Measurements from ENCODE around the gene UCN. TPM values are rescaled to one million over a fixed set of nuclear protein-coding genes. Genes with fewer than 3 reads are reported as not detected.
"Not testable (repeated sequence)": the region's sequence is repeated elsewhere in the genome, so short reads cannot be mapped to it uniquely, and the experiment has no call there.

Gene UCN
- total RNA-seq, 2 experiments from 2014 or later, result 1.4 to 1.5 TPM

GRCh38 chr2:27303093-27304025 lies 4.9 kb downstream of the UCN start:
- DNase-seq (peak; percentile 67), ATAC-seq (peak; percentile 78)
- Mint-ChIP-seq H3K9me3 (ENCODE audit: low read depth) (no peaks in the 10 kb centered on the region), H3K4me3 (peak overlapping the region; percentile 56), H3K4me1 (peaks cover 5% of the 10 kb centered on the region), H3K27me3 (peaks cover 10% of the 10 kb centered on the region), H3K27ac (peak overlapping the region; percentile 24), H3K36me3 (ENCODE audit: low read depth) (peaks cover 2% of the 10 kb centered on the region)
- intact Hi-C loops (cut with DNase I, micrococcal nuclease), result loop anchor here (1.0 to 10.0 kb wide), 8 partner anchors 23 to 459 kb away; partner anchors contain the start of gene DPYSL5 (in 1 of the 2)
- ChIA-PET CTCF (interaction anchor here (0.6 to 4.4 kb wide), 57 partner anchors 8 to 1214 kb away, joined by 3 to 44 read pairs (median 4); partner anchors contain the start of genes MPV17, SLC30A3 and TRIM54), POLR2A (interaction anchor here (1.0 kb wide), 1 partner anchor 52 kb away, joined by 6 read pairs; no protein-coding TSS in a partner anchor)

- DNase-seq; ATAC-seq; H3K4me1 Mint-ChIP-seq; H3K4me3 Mint-ChIP-seq; H3K27me3 Mint-ChIP-seq; H3K36me3 Mint-ChIP-seq (ENCODE audit: low read depth); H3K27ac Mint-ChIP-seq; POLR2A ChIA-PET; H3K9me3 Mint-ChIP-seq (ENCODE audit: low read depth): not testable (repeated sequence)
- intact Hi-C loops (cut with DNase I, micrococcal nuclease), result loop anchor here in 1 of 2 experiments (5.0 to 10.0 kb wide), 4 partner anchors 48 to 456 kb away; partner anchors contain the start of gene DPYSL5
- CTCF ChIA-PET, result interaction anchor here (0.6 to 4.4 kb wide), 6 partner anchors 10 to 339 kb away, joined by 3 to 44 read pairs (median 4); partner anchors contain the start of gene TRIM54
Observed at GRCh38 chr2:27300606-27301005, 7.6 kb downstream of the UCN start.

- ATAC-seq (no peak), DNase-seq (no peak)
- ChIA-PET CTCF (interaction anchor here (0.6 to 1.5 kb wide), 5 partner anchors 8 to 333 kb away, joined by 3 to 5 read pairs (median 4); no protein-coding TSS in a partner anchor), POLR2A (no interaction called here)
- intact Hi-C loops (cut with DNase I, micrococcal nuclease), result no loop called here
- no peak overlapping the region for H3K27ac Mint-ChIP-seq
- no peak overlapping the region for H3K4me3 Mint-ChIP-seq
- H3K4me1 Mint-ChIP-seq, result peaks cover 5% of the 10 kb centered on the region
- no peaks in the 10 kb centered on the region for H3K9me3 Mint-ChIP-seq (ENCODE audit: low read depth)
- no peaks in the 10 kb centered on the region for H3K27me3 Mint-ChIP-seq
- H3K36me3 Mint-ChIP-seq (ENCODE audit: low read depth), result no peaks in the 10 kb centered on the region
Observed at GRCh38 chr2:27298391-27299080, 9.7 kb downstream of the UCN start.

GRCh38 chr2:27297195-27297594 lies 11.1 kb downstream of the UCN start:
- Mint-ChIP-seq H3K4me1 (no peaks in the 10 kb centered on the region), H3K27me3 (no peaks in the 10 kb centered on the region), H3K27ac (no peak overlapping the region), H3K4me3 (no peak overlapping the region), H3K36me3 (ENCODE audit: low read depth) (no peaks in the 10 kb centered on the region), H3K9me3 (ENCODE audit: low read depth) (no peaks in the 10 kb centered on the region)
- ATAC-seq (no peak), DNase-seq (no peak)
- intact Hi-C loops (cut with DNase I, micrococcal nuclease), result no loop called here
- CTCF ChIA-PET, result interaction anchor here (0.9 kb wide), 1 partner anchor 49 kb away, joined by 3 read pairs; no protein-coding TSS in a partner anchor
- POLR2A ChIA-PET, result no interaction called here

- ChIA-PET CTCF (interaction anchor here (0.9 to 1.6 kb wide), 3 partner anchors 16 to 48 kb away, joined by 3 to 10 read pairs (median 3); no protein-coding TSS in a partner anchor), POLR2A (no interaction called here)
- no peak for ATAC-seq
- Mint-ChIP-seq H3K4me3 (no peak overlapping the region), H3K36me3 (ENCODE audit: low read depth) (no peaks in the 10 kb centered on the region), H3K27ac (no peak overlapping the region), H3K9me3 (ENCODE audit: low read depth) (no peaks in the 10 kb centered on the region), H3K27me3 (peaks cover 6% of the 10 kb centered on the region), H3K4me1 (no peaks in the 10 kb centered on the region)
- intact Hi-C loops (cut with DNase I, micrococcal nuclease), result no loop called here
- DNase-seq, result no peak
Observed at GRCh38 chr2:27296481-27296880, 11.8 kb downstream of the UCN start.

- Mint-ChIP-seq H3K36me3 (ENCODE audit: low read depth) (no peaks in the 10 kb centered on the region), H3K27ac (no peak overlapping the region), H3K27me3 (peaks cover 6% of the 10 kb centered on the region), H3K4me3 (no peak overlapping the region), H3K9me3 (ENCODE audit: low read depth) (no peaks in the 10 kb centered on the region), H3K4me1 (no peaks in the 10 kb centered on the region)
- intact Hi-C loops (cut with DNase I, micrococcal nuclease), result no loop called here
- DNase-seq, result no peak
- ChIA-PET POLR2A (interaction anchor here (0.7 kb wide), 1 partner anchor 162 kb away, joined by 7 read pairs; no protein-coding TSS in a partner anchor), CTCF (interaction anchor here (1.8 kb wide), 1 partner anchor 15 kb away, joined by 9 read pairs; no protein-coding TSS in a partner anchor)
- ATAC-seq, result no peak
Observed at GRCh38 chr2:27294928-27295327, 13.3 kb downstream of the UCN start.

DNA sequence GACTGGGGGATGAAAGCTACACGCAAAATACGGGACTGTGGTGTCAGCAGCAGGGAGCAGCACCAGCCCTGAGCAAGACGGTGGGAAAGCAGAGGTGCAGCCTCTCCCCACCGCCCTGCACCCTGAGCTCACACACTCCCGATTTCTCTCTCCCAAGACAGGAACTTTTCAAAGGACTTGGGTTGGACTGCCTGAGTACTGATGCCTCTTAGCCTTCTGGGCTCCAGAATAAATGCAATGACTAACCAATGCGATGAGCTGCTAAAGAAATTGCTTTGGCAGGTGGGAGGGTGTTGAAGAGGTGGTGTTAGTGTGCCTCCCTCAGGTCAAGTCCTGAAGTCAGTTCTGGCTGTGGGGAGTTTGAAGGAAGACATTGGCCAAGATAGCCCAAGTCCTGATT lies 16.4 kb downstream of the UCN start:
- Mint-ChIP-seq H3K36me3 (ENCODE audit: low read depth) (no peaks in the 10 kb centered on the region), H3K9me3 (ENCODE audit: low read depth) (no peaks in the 10 kb centered on the region), H3K4me1 (no peaks in the 10 kb centered on the region), H3K27me3 (peaks cover 6% of the 10 kb centered on the region), H3K4me3 (no peak overlapping the region), H3K27ac (no peak overlapping the region)
- ATAC-seq (peak; percentile 26), DNase-seq (no peak)
- CTCF ChIA-PET, result interaction anchor here (1.9 to 3.7 kb wide), 3 partner anchors 9 to 12 kb away, joined by 5 to 23 read pairs (median 19); partner anchors contain the start of gene TRIM54
- POLR2A ChIA-PET, result interaction anchor here (1.2 kb wide), 1 partner anchor 10 kb away, joined by 3 read pairs; the partner anchor contains the start of gene TRIM54
- intact Hi-C loops (cut with DNase I, micrococcal nuclease), result no loop called here

DNA sequence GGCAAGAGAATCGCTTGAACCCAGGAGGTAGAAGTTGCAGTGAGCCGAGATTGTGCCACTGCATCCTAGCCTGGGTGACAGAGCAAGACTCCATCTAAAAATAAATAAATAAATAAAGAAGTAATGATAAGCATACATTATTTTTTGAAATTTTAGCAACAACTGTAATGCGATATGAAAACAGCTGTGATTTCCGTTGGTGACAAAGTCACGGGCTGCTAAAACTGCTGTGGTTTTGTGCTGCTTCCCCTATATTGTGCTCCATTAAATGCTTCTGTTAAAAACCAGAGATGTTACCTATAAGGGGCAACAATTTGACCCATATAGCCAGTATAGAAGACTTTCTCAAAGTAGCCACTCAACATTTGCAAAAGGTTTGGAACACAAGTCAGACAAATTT lies 17.7 kb downstream of the UCN start:
- peaks cover 6% of the 10 kb centered on the region for H3K27me3 Mint-ChIP-seq
- H3K36me3 Mint-ChIP-seq (ENCODE audit: low read depth), result no peaks in the 10 kb centered on the region
- no peaks in the 10 kb centered on the region for H3K9me3 Mint-ChIP-seq (ENCODE audit: low read depth)
- DNase-seq, result no peak
- ATAC-seq, result no peak
- POLR2A ChIA-PET, result interaction anchor here (0.6 kb wide), 1 partner anchor 441 kb away, joined by 5 read pairs; no protein-coding TSS in a partner anchor
- intact Hi-C loops (cut with DNase I, micrococcal nuclease), result no loop called here
- no peak overlapping the region for H3K4me3 Mint-ChIP-seq
- no peaks in the 10 kb centered on the region for H3K4me1 Mint-ChIP-seq
- CTCF ChIA-PET, result interaction anchor here (1.0 to 3.7 kb wide), 4 partner anchors 9 to 444 kb away, joined by 3 to 19 read pairs (median 4); no protein-coding TSS in a partner anchor
- H3K27ac Mint-ChIP-seq, result no peak overlapping the region

DNA sequence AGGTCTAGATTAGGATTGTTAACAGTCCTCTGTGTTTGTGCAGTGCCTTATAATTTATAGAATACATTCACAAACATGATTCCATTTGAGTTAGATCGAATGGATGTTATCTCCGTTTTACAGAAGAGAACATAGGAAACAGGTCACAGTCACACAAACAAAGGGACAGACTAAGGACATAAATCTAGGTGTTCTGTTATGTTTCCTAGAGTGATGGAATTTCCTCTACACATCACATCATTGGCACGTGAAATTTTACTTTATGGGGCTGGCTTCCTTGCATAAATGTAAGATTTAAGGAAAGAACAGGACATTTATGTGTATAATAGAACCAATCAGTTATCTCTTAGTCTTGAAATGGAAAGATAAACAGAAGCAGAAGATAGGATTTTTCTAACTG lies 19.6 kb downstream of the UCN start:
- no peak overlapping the region for H3K4me3 Mint-ChIP-seq
- no peak overlapping the region for H3K27ac Mint-ChIP-seq
- CTCF ChIA-PET, result interaction anchor here (0.6 to 1.8 kb wide), 4 partner anchors 9 to 122 kb away, joined by 3 to 7 read pairs (median 4); no protein-coding TSS in a partner anchor
- peaks cover 8% of the 10 kb centered on the region for H3K27me3 Mint-ChIP-seq
- H3K4me1 Mint-ChIP-seq, result no peaks in the 10 kb centered on the region
- no peaks in the 10 kb centered on the region for H3K36me3 Mint-ChIP-seq (ENCODE audit: low read depth)
- no peaks in the 10 kb centered on the region for H3K9me3 Mint-ChIP-seq (ENCODE audit: low read depth)
- DNase-seq (no peak), ATAC-seq (no peak)
- intact Hi-C loops (cut with DNase I, micrococcal nuclease), result no loop called here
- POLR2A ChIA-PET, result no interaction called here

- ATAC-seq (no peak), DNase-seq (no peak)
- Mint-ChIP-seq H3K9me3 (ENCODE audit: low read depth) (no peaks in the 10 kb centered on the region), H3K27ac (no peak overlapping the region), H3K4me1 (no peaks in the 10 kb centered on the region), H3K27me3 (peaks cover 8% of the 10 kb centered on the region), H3K4me3 (no peak overlapping the region), H3K36me3 (ENCODE audit: low read depth) (no peaks in the 10 kb centered on the region)
- ChIA-PET POLR2A (no interaction called here), CTCF (interaction anchor here (0.8 kb wide), 1 partner anchor 192 kb away, joined by 4 read pairs; no protein-coding TSS in a partner anchor)
- intact Hi-C loops (cut with DNase I, micrococcal nuclease), result no loop called here
Observed at GRCh38 chr2:27285481-27285880, 22.8 kb downstream of the UCN start.

DNA sequence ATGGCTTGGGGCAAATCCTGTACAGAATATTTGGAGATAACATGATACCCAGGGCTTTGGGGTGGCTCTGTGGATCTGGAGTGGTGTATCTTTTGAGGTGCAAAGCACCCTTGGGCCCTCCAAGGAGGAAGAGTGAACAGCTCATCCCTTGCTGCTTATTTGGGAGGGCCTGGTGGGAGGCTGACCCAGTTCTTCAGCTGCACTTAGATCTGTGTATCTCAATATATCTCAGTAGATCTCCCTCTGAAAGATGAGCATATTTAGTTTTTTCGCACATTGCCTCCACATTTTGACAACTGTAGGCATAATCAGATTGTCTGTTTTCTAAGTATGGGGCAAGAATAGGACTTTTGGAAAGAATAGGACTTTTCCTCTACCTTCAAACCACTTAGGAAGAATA lies 23.2 kb downstream of the UCN start:
- CTCF ChIA-PET, result interaction anchor here (1.0 to 2.1 kb wide), 4 partner anchors 19 to 36 kb away, joined by 3 to 6 read pairs (median 4); no protein-coding TSS in a partner anchor
- Mint-ChIP-seq H3K27ac (no peak overlapping the region), H3K4me1 (peaks cover under 1% of the 10 kb centered on the region), H3K4me3 (no peak overlapping the region), H3K27me3 (peaks cover 8% of the 10 kb centered on the region), H3K9me3 (ENCODE audit: low read depth) (no peaks in the 10 kb centered on the region), H3K36me3 (ENCODE audit: low read depth) (no peaks in the 10 kb centered on the region)
- intact Hi-C loops (cut with DNase I, micrococcal nuclease), result no loop called here
- POLR2A ChIA-PET, result no interaction called here
- no peak for ATAC-seq
- no peak for DNase-seq
